Neuronal stem cell (in vitro differentiated cells): Measurements from ENCODE around the gene PDZRN3.

ENCODE experiments used
- DNase-seq: peaks from one replicate; pipeline ENCODE4 v3.0.0-alpha.2; 2013; ENCODE audit warnings: low spot score
- H2AFZ ChIP-seq: one replicate; pipeline ENCODE4 v1.6.1; 2013; ENCODE audit warnings: mild to moderate bottlenecking, low read length, inconsistent platforms
- H2AK5ac ChIP-seq: 2 replicates; pipeline ENCODE4 v1.6.1; 2013; ENCODE audit warnings: low read depth, mild to moderate bottlenecking, inconsistent platforms, low read length, moderate library complexity, mixed read lengths
- H2BK120ac ChIP-seq: 2 replicates; pipeline ENCODE4 v1.6.1; 2013; ENCODE audit warnings: low read depth, mild to moderate bottlenecking, inconsistent platforms, low read length, moderate library complexity, mixed read lengths
- H2BK12ac ChIP-seq: one replicate; pipeline ENCODE4 v1.6.1; 2013; ENCODE audit warnings: low read length, inconsistent platforms
- H2BK15ac ChIP-seq: 2 replicates; pipeline ENCODE4 v1.6.1; 2013; ENCODE audit warnings: mild to moderate bottlenecking, low read length, inconsistent platforms, mixed read lengths
- H2BK5ac ChIP-seq: one replicate; pipeline ENCODE4 v1.6.1; 2013; ENCODE audit warnings: inconsistent platforms, mild to moderate bottlenecking, low read length, moderate library complexity
- H3K14ac ChIP-seq: one replicate; pipeline ENCODE4 v1.6.1; 2013; ENCODE audit warnings: low read length, inconsistent platforms
- H3K18ac ChIP-seq: 2 replicates; pipeline ENCODE4 v1.6.1; 2013; ENCODE audit warnings: low read length, inconsistent platforms
- H3K23ac ChIP-seq: 2 replicates; pipeline ENCODE4 v1.6.1; 2013; ENCODE audit warnings: low read depth, mild to moderate bottlenecking, mixed read lengths, low read length, inconsistent platforms; ENCODE audit not compliant: poor library complexity
- H3K27ac ChIP-seq: replicated peaks from 3 replicates; pipeline ENCODE4 v1.5.1; 2013; ENCODE audit warnings: low read length, inconsistent platforms
- H3K27me3 ChIP-seq, 3 experiments: 2 replicates each; pipeline ENCODE4 v1.6.1; 2013; ENCODE audit warnings: low read length in 3 of 3, mild to moderate bottlenecking in 2 of 3, inconsistent platforms in 1 of 3, low read depth in 1 of 3, mixed read lengths in 1 of 3, moderate library complexity in 1 of 3; ENCODE audit not compliant: control insufficient read depth in 3 of 3, insufficient read depth in 3 of 3
- H3K36me3 ChIP-seq, 2 donors: replicated peaks in 1 of 2; 2 replicates each; pipeline ENCODE4 v1.6.1; 2013; ENCODE audit warnings: low read length in 2 of 2; ENCODE audit not compliant: control insufficient read depth in 2 of 2, insufficient read depth in 2 of 2
- H3K4ac ChIP-seq: 2 replicates; pipeline ENCODE4 v1.6.1; 2013; ENCODE audit warnings: inconsistent platforms, mild to moderate bottlenecking, low read length, moderate library complexity
- H3K4me1 ChIP-seq, 2 donors: 1 replicate in 1 of 2; 2 replicates in 1 of 2; pipeline ENCODE4 v1.6.1; 2013; ENCODE audit warnings: low read length in 2 of 2, low read depth in 1 of 2; ENCODE audit not compliant: control insufficient read depth in 2 of 2, insufficient read depth in 1 of 2
- H3K4me2 ChIP-seq: one replicate; pipeline ENCODE4 v1.6.1; 2013; ENCODE audit warnings: mild to moderate bottlenecking, low read length, inconsistent platforms; ENCODE audit not compliant: insufficient read depth, poor library complexity, severe bottlenecking
- H3K4me3 ChIP-seq, 2 donors: 2 replicates each; pipeline ENCODE4 v1.5.1; 2013; ENCODE audit warnings: low read length in 2 of 2, mild to moderate bottlenecking in 2 of 2, inconsistent platforms in 1 of 2, moderate library complexity in 1 of 2
- H3K79me1 ChIP-seq: one replicate; pipeline ENCODE4 v1.6.1; 2013; ENCODE audit warnings: low read depth, mild to moderate bottlenecking, inconsistent platforms, low read length, moderate library complexity
- H3K9ac ChIP-seq: one replicate; pipeline ENCODE4 v1.6.1; 2013; ENCODE audit warnings: mild to moderate bottlenecking, low read depth, low read length, inconsistent platforms; ENCODE audit not compliant: poor library complexity
- H3K9me3 ChIP-seq, 2 donors: replicated peaks in 1 of 2; 2 replicates each; pipeline versions ENCODE3 to v1.6.1; 2013; ENCODE audit warnings: low read length in 2 of 2, mild to moderate bottlenecking in 2 of 2, inconsistent platforms in 1 of 2, low read depth in 1 of 2, mixed read lengths in 1 of 2, moderate library complexity in 1 of 2; ENCODE audit not compliant: control insufficient read depth in 2 of 2, insufficient read depth in 1 of 2
- H4K8ac ChIP-seq: one replicate; pipeline ENCODE4 v1.6.1; 2013; ENCODE audit warnings: low read depth, mild to moderate bottlenecking, inconsistent platforms, low read length, moderate library complexity
- H4K91ac ChIP-seq: one replicate; pipeline ENCODE4 v1.6.1; 2013; ENCODE audit warnings: low read length, low read depth, mild to moderate bottlenecking, inconsistent platforms; ENCODE audit not compliant: poor library complexity
- WGBS, 2 donors: extraction: QIAGEN DNeasy Blood & Tissue Kit; methylation state at CpG; one replicate each; pipeline ENCODE4 v1.1.7; 2013; ENCODE audit warnings: missing lambda C conversion rate in 2 of 2, mixed read lengths in 1 of 2; ENCODE audit not compliant: insufficient read length in 2 of 2, insufficient replicate concordance in 1 of 2; ENCODE audit errors: extremely low coverage in 2 of 2; 5-methylcytosine and 5-hydroxymethylcytosine counted together

PDZRN3 gene

GRCh38 chr3:73667889-73668288 is 43.1 kb upstream of the PDZRN3 start:
- Histone ChIP-seq H3K4ac (no peak overlapping the region), H2BK15ac (no peak overlapping the region)
- WGBS, 2 donors: no CpG with 5 or more reads among the region's 3 CpGs

GRCh38 chr3:73665286-73665685 is 40.5 kb upstream of the PDZRN3 start:
- H2BK120ac ChIP-seq: no peak overlapping the region
- WGBS, 2 donors: no CpG with 5 or more reads among the region's 2 CpGs
- H3K27me3 ChIP-seq: no peaks in the 10 kb centered on the region
- no peak overlapping the region for H2BK15ac ChIP-seq
- no peak overlapping the region for H4K8ac ChIP-seq
- H4K91ac ChIP-seq: no peak overlapping the region
- H3K4me3 ChIP-seq: no peak overlapping the region
- H3K36me3 ChIP-seq: no peaks in the 10 kb centered on the region
- peaks cover 0 to 9% of the 10 kb centered on the region in 2 donors for H3K4me1 ChIP-seq
- H3K4ac ChIP-seq: no peak overlapping the region
- H2BK12ac ChIP-seq: no peak overlapping the region
- DNase-seq: no peak
- no peaks in the 10 kb centered on the region for H3K79me1 ChIP-seq
- H3K23ac ChIP-seq: no peak overlapping the region
- H3K18ac ChIP-seq: no peak overlapping the region
- H2AK5ac ChIP-seq: no peak overlapping the region
- H3K27ac ChIP-seq: no peak overlapping the region
- H3K9ac ChIP-seq: no peak overlapping the region
- no peak overlapping the region for H2BK5ac ChIP-seq
- no peaks in the 10 kb centered on the region for H3K9me3 ChIP-seq
- no peak overlapping the region for H3K4me2 ChIP-seq
- no peak overlapping the region for H2AFZ ChIP-seq
- H3K14ac ChIP-seq: no peak overlapping the region

More at GRCh38 chr3:73667889-73668288, 43.1 kb upstream of the PDZRN3 start:
- Histone ChIP-seq H3K4me1 (peaks cover 0 to 9% of the 10 kb centered on the region in 2 donors), H3K79me1 (no peaks in the 10 kb centered on the region), H3K4me3 (peak overlapping the region in 1 of 2 donors; percentile 44), H3K27me3 (no peaks in the 10 kb centered on the region), H3K9me3 (no peaks in the 10 kb centered on the region), H3K9ac (no peak overlapping the region), H3K4me2 (no peak overlapping the region), H2BK5ac (no peak overlapping the region), H4K8ac (no peak overlapping the region), H2BK120ac (no peak overlapping the region), H3K14ac (no peak overlapping the region), H3K27ac (no peak overlapping the region), H3K36me3 (no peaks in the 10 kb centered on the region), H4K91ac (no peak overlapping the region), H2AK5ac (no peak overlapping the region), H2BK12ac (no peak overlapping the region), H3K23ac (no peak overlapping the region), H3K18ac (no peak overlapping the region), H2AFZ (no peak overlapping the region)
- no peak for DNase-seq

- Histone ChIP-seq H3K4ac (no peak overlapping the region), H3K79me1 (no peaks in the 10 kb centered on the region)
Measured at GRCh38 chr3:73664389-73664788, 39.6 kb upstream of the PDZRN3 start.

GRCh38 chr3:73663495-73663894 is 38.8 kb upstream of the PDZRN3 start:
- no peak for DNase-seq
- Histone ChIP-seq H3K4me3 (no peak overlapping the region), H3K36me3 (no peaks in the 10 kb centered on the region), H3K27ac (no peak overlapping the region), H2BK15ac (no peak overlapping the region), H2BK12ac (no peak overlapping the region), H2BK5ac (no peak overlapping the region), H4K91ac (no peak overlapping the region), H4K8ac (no peak overlapping the region), H3K4me1 (peaks cover 0 to 6% of the 10 kb centered on the region in 2 donors), H2AFZ (no peak overlapping the region), H2AK5ac (no peak overlapping the region), H2BK120ac (no peak overlapping the region), H3K14ac (no peak overlapping the region), H3K79me1 (no peaks in the 10 kb centered on the region), H3K9me3 (no peaks in the 10 kb centered on the region), H3K9ac (no peak overlapping the region), H3K23ac (no peak overlapping the region), H3K18ac (no peak overlapping the region), H3K4ac (no peak overlapping the region), H3K4me2 (no peak overlapping the region), H3K27me3 (no peaks in the 10 kb centered on the region)
- WGBS, 2 donors: no CpG with 5 or more reads among the region's 3 CpGs

More at GRCh38 chr3:73664389-73664788, 39.6 kb upstream of the PDZRN3 start:
- H2AFZ ChIP-seq: no peak overlapping the region
- no peak overlapping the region for H3K4me3 ChIP-seq
- no peak overlapping the region for H2BK120ac ChIP-seq
- H3K23ac ChIP-seq: no peak overlapping the region
- H4K91ac ChIP-seq: no peak overlapping the region
- no peak overlapping the region for H3K9ac ChIP-seq
- no peak overlapping the region for H3K14ac ChIP-seq
- no peaks in the 10 kb centered on the region for H3K27me3 ChIP-seq
- H3K4me2 ChIP-seq: no peak overlapping the region
- H3K9me3 ChIP-seq: no peaks in the 10 kb centered on the region
- peaks cover 0 to 9% of the 10 kb centered on the region in 2 donors for H3K4me1 ChIP-seq
- WGBS, 2 donors: no CpG with 5 or more reads among the region's 4 CpGs
- no peak overlapping the region for H2BK15ac ChIP-seq
- no peak overlapping the region for H2BK5ac ChIP-seq
- DNase-seq: no peak
- no peak overlapping the region for H3K27ac ChIP-seq
- H3K18ac ChIP-seq: no peak overlapping the region
- no peaks in the 10 kb centered on the region for H3K36me3 ChIP-seq
- no peak overlapping the region for H4K8ac ChIP-seq
- no peak overlapping the region for H2BK12ac ChIP-seq
- H2AK5ac ChIP-seq: no peak overlapping the region
